Stimulated activated CD8-positive, alpha-beta memory T cell treated with anti-CD3 and anti-CD28 coated beads, Interleukin-12 subunit alpha, Interleukin-12 subunit beta, amount 100 ng/mL, for 4 hours (primary cell): ENCODE data around the gene SMAD6.

Source experiments
- DNase-seq: peaks from one replicate; pipeline ENCODE4 v3.0.0-alpha.2; 2020; ENCODE audit warnings: low read depth

Gene SMAD6

GRCh38 chr15:66702035-66702786 is at the start of gene SMAD6:
SMAD6 (plus strand) TSS chr15:66702236; CDS start chr15:66703259, 1,023 bp downstream.
- DNase-seq = peak; percentile 34

- no peak for DNase-seq
Measured at GRCh38 chr15:66652806-66653205, 49.2 kb upstream of the SMAD6 start.

GRCh38 chr15:66653398-66653797 is 48.6 kb upstream of the SMAD6 start:
- no peak for DNase-seq

DNA sequence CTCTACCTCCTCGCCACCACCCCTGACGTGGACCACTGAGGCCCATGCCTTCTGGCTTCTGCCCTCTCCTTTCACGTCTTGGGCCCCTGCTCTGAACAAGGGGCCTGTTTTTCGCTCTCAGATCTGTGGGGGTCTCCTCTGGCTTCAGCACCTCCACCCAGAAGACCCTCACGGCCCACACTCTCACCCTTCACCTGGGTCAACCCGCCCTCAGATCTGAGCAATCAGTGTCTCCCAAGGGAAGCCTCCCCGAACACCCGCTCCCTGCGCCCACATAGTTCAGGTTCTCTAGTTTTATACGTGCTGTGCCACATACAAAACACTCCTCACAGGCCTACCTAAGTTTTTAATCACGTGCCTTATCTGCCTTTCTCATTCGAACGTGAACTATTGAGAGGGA is 48.2 kb upstream of the SMAD6 start:
- no peak for DNase-seq

DNA sequence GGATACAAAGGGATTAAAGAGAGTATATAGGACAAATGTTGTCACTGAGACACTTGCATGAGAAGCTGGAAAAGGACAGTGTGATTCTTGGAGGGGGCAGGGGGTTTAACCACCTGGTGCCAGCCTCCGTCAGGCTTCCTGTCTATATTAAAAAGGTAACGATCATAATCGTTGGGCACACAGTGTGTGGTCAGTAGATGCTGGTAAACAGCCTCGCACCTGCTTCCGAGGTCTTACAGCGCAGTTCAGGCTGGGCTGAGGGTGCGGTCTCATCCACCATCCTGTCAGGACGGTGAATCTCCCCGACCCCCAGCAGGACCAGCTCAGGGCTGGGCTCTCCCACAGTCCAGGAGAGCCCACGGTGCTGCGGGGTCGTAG is 47.7 kb upstream of the SMAD6 start:
- DNase-seq = no peak

DNA sequence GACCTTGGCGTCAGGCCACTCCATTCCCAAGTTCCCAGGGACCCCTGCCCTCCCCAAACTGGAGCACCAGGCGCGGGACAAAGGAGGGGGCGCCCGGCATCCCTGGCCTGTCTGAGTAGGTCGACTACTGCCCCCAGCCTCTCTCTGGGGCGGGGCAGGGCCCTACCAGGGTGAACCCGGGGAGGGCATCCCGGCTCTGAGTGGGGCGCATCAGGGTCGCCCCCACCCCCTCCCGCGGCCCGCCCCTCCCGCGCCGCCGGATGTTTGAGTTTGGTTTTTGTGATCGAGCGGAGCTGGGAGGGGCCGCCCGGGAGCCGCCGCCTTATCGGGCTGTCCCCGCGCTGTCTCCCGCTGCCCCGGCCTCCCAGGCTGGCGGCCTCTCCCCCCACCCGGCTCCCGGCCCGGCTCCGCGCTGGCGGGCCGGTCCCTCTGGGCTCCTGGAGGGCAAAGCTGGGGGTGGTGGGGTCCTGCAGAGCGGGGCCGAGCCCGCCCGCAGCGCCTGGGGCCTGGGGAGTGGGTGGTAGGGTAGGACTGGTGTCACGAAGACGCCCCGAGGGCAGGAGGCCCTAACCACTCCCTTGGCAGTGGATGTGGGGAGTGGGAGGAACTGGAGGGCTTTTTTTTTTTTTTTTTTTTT is 47.2 kb upstream of the SMAD6 start:
- DNase-seq = no peak

DNA sequence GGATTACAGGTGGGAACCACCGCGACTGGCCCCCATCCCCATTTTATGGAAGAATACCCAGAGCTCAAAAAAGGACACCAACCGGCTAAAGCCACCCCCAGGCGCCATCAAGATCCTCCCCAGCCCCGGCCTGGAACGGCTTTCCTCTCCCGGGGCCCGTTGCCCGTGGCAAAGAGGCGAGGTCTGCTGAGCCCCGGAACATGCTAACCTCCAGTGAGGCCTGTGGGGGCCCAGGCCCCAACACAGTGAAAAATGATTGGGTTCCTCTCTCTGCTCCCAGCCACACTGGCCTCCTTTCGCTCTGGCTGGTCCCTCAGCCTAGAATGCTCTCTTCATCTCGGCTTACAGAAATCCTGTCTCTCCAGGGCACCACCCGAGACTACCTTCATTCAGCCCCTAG is 46.5 kb upstream of the SMAD6 start:
- DNase-seq = no peak

GRCh38 chr15:66655997-66656396 is 46.0 kb upstream of the SMAD6 start:
- DNase-seq = no peak

DNA sequence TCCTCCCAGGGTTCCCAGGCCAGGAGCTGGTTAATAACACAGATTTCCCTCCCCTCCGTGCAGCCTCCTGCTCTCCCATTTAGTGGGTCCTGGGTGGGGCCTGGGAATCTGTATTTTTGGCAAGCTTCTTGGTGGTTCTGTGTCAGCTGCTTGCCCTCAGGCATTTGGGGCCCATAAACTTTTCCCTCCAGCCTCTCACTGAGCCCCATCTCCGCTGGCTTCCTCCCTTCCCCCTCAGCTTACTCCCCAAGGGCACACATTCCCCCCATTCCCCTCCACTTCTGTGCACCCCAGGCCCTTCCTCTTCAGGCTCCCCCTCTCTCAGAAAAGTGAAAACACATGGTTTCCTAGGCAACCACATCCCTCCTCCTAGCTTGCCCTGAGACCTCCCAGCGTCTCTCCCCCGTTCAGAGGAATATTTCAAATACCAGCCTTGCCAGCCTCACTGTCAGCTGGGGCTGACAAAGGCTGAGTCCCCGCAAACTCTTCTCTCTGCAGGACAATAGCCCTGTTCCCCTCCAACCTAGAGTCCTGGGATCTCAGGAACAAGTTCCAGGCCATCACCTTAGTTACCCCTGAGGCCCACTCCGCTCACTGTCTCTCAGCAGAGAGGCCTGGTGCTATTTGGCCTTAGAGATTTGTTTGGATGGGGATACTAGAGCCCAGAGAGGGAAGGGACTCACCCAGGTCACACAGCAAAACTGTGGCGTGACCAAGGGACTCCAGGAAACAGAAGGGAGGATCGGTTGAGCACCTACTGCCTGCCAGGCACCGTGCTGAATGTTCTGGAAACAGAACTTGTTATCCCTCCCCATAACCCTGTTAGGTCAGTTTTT is 44.6 kb upstream of the SMAD6 start:
- DNase-seq = no peak

DNA sequence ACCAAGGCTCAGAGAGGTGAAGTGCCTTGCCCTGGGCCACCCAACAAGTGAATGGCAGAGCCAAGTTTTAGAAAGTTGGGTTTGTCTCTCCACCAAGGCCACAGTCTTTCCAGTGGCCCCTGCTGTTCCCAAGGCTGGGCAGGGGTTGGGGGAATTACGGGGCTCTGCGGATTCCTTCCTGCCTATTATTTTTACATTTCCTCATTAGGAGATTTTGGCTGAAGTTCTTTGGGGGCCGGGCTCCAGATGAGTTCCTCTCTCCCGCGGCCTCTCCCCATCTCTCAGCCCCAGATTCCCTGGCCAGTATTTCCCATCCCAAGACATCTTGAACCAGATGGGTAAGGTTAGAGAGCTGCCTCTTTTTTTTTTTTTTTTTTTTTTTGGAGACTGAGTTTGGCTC is 44.0 kb upstream of the SMAD6 start:
- DNase-seq = no peak

DNA sequence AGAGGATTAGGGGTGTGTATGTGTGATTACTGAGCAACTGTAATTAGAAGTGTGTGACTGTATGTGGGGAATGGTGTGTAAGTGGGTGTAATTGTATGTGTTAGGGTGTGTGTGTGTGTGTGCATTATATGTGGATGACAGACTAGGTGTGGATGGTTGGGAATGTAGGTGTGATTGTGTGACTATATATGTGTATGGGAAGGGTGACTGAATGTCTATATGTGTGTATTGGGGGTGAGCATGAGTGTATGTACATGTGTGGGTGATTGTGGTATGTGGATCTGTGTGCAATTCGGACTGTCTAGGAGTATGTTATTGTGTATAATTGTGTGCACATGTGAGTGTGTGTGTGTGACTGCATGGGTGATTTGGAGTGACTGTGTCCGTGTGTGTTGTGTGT is 43.2 kb upstream of the SMAD6 start:
- DNase-seq = no peak

DNA sequence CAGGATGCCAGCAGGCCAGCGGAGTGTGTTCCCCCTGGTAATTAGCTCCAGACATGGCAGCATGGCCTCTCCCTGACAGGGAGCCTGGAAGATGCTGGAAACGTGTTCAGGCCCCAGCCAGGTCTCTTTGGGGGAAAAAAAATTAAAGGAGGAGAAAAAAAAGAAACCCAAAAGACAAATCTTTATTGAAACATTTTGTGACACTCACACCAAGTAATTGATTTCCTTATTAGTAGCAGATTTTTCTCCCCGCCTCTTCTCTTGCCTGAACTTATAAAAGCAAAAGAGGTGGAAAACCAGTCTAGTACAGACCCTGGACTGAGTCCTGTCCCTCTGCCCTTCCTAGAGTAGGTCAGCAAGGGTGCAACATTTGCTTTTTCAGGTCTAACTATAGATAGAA is 42.7 kb upstream of the SMAD6 start:
- no peak for DNase-seq

- DNase-seq = no peak
Measured at GRCh38 chr15:66661432-66662096, 40.5 kb upstream of the SMAD6 start.

GRCh38 chr15:66662522-66662921 is 39.5 kb upstream of the SMAD6 start:
- DNase-seq = no peak

DNA sequence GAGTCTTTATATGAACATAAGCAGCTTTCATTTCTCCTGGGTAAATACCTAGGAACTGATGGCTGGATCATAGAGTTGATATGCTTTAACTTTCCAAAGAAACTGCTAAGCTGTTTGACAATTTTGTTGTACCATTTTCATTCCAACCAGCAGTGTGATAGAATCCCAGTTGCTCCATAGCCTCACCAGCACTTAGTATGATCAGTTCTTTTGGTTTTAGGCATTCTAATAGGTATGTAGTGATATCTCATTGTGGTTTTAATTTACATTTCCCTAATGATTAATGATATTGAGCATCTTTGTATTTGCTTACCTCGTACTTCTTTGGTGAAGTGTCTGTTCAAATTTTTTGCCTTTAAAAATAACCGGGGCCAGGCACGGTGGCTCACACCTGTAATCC is 38.4 kb upstream of the SMAD6 start:
- DNase-seq = no peak

- no peak for DNase-seq
Measured at GRCh38 chr15:66670175-66670574, 31.9 kb upstream of the SMAD6 start.

GRCh38 chr15:66670762-66671580 is 31.1 kb upstream of the SMAD6 start:
- no peak for DNase-seq

- DNase-seq = no peak
Measured at GRCh38 chr15:66672867-66673266, 29.2 kb upstream of the SMAD6 start.

- no peak for DNase-seq
Measured at GRCh38 chr15:66673410-66674322, 28.4 kb upstream of the SMAD6 start.

- DNase-seq = no peak
Measured at GRCh38 chr15:66674756-66675155, 27.3 kb upstream of the SMAD6 start.

DNA sequence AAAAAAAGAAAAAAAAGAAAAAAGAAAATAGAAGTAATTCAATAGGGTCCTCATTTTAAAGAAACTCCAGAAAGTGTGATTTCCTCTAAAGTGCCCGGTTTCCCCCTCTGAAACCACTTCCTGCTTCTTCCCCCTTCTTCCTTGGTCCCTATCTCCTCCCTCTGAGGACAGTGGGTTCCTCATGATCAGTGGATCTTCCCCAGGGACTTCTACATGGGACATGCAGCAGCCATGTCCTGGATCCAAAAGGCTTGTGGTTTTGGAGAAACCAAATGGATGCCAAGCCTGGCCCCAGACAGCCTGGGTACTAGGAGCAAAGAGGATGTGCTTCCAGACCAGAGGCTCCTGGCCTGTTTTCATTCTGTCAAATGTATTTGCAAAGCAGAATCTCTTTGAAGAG is 26.6 kb upstream of the SMAD6 start:
- no peak for DNase-seq
